NK-92 treated with Interleukin-12 subunit alpha and Interleukin-12 subunit beta, amount 100 ng/mL, for 24 hours (cell line): Measurements from ENCODE around the gene CDYL2.
"Not testable (repeated sequence)": the region's sequence is repeated elsewhere in the genome, so short reads cannot be mapped to it uniquely, and the experiment has no call there.

Experiments
- DNase-seq: peaks from one replicate; lab custom pipeline; 2025; lab: John Stamatoyannopoulos, UW

CDYL2 gene

DNA sequence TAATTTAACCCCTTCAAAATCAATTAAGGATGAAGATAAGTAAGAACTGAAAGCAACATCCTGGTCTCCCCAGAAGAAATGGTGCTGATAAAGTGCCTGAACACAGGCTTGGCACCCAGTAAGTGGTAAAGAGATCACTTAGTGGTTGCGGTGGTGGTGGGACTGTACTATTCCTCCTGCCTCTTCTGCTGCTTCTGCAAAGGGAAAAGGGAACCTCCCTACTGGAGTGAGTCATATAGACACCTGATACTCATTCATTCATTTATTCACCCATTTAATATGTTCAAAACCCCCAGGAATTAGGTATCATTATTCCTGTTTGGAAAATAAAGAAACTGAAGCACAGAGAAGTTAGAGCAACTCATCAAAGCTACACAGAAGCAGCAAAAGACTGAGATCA, 60.6 kb downstream of the CDYL2 start:
- no peak for DNase-seq

GRCh38 chr16:80743273-80743672, 61.1 kb downstream of the CDYL2 start:
- DNase-seq = peak; percentile 13

- DNase-seq = no peak
Observed at GRCh38 chr16:80742331-80742730, 62.1 kb downstream of the CDYL2 start.

- DNase-seq = no peak
Observed at GRCh38 chr16:80741724-80742123, 62.7 kb downstream of the CDYL2 start.

- no peak for DNase-seq
Observed at GRCh38 chr16:80739523-80739922, 64.9 kb downstream of the CDYL2 start.

GRCh38 chr16:80738521-80738920, 65.9 kb downstream of the CDYL2 start:
- no peak for DNase-seq

DNA sequence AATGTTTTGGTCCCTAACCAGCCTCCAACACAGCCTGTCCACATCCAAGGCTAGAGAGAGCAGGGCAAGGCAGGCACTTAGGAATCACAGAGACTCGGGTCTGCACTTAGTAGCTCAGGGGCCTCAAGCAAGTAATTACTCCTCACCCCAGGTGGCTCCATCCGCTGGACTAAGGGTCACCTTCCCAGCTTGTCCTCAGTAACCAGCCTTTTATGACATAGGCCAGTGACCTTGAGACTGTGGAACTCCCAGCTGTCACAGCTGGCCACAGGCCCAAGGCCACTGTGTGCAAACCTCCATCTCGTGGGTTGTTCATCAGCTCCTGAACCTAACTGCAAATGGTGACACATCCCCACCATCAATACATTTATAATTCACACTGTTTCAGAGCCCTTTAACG, 68.6 kb downstream of the CDYL2 start:
- DNase-seq = no peak

DNA sequence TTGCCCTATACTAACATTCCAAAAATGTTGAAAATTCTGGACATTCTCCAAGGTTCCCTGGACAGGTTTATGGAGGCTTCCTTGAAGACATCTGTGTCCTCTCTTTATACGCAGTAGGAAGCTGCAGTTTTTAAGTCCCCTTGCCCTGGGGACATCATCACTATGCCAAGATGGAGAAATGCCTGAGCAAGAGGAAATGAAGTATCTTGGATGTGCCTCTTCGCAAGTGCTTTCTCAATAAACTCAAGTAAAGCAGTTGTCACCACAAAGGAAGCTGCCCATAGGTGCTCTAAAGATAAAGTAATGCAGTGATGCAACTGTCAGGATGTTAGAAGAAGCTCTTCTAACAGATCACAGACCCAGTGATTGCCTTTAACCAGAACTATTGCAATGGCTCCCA, 71.0 kb downstream of the CDYL2 start:
- no peak for DNase-seq

DNA sequence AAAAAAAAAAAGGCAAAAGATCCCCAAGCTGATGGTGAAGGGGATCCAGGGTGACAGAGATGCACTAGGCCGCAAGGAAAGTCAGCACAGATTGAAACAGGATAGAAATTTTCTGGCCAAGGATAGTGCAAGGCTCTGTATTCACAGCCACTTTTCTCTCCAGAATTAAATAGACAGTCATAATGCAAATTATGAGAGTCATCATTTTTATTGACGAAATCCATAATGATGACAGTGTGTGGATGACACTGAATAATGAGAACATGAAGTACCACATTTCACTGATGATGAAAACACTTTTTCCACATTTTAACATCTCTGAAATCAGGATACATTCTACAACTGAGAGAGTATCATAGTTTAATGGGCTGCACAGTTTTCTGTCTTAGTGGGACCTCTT, 72.5 kb downstream of the CDYL2 start:
- DNase-seq = no peak

GRCh38 chr16:80727066-80727763, 77.2 kb downstream of the CDYL2 start:
- not testable (repeated sequence) for DNase-seq

GRCh38 chr16:80725566-80726162, 78.7 kb downstream of the CDYL2 start:
- no peak for DNase-seq

- DNase-seq = no peak
Observed at GRCh38 chr16:80723981-80724380, 80.4 kb downstream of the CDYL2 start.

GRCh38 chr16:80723091-80723490, 81.3 kb downstream of the CDYL2 start:
- no peak for DNase-seq

DNA sequence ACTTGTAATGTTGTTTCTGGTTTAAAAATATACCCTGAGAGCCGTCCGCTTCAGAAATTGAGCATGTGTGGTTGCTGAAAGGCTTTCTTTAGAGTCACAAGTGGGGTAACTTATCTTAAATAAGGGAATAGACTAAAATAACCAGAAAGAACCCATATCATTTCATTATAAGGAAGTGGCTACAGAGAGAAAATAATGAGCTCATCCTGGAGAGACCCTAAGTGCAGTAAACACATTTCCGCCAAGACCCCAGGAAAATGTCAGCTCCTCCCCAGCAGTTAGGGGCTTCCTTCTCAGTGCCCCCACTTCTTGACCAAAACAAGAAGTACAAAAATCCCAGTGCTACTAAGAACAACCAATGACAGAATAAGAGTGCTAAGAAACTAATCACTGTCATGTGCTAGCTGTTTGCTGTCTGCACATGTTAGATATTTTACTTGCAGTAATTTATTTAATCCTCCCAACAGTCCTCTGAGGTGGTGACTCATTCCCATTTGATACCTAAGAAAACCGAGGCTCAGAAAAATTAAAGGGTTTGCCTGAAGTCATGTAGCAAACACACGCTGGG, 83.5 kb downstream of the CDYL2 start:
- no peak for DNase-seq

- DNase-seq = no peak
Observed at GRCh38 chr16:80719573-80719972, 84.8 kb downstream of the CDYL2 start.

DNA sequence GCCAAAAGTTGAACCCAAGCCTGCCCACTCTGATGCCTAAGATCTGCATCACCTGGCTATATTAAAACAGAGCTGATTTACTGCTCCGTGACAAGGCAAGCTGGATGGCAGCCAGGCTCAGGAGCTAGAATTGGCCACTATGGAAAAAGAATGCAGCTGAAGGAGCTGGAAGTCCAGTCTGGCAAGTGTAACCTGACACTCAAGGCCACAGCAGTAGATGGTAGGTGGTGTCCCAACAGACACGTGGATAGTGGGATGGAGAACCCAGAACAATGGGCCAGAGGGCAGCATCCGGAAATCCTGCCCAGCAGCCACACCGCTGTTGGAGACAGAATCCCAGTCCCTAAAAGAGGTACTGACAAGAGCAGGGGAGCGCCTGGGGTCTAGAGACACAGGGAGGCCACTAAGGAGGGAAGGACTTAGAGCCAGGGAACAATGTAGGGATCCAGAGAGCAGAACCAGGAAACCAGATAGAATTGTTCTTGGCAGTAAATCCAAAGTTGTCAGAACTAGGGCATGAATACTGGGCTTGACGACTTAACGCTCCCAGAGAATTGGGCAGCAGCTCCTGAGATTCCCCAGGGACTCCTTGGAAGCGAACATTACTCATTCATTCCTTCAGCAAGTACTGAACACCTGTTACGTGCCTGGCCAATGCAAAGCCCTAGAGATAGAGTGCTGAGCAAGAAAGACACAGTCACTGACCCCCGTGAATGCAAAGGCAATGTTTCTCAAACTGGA, 85.7 kb downstream of the CDYL2 start:
- no peak for DNase-seq

DNA sequence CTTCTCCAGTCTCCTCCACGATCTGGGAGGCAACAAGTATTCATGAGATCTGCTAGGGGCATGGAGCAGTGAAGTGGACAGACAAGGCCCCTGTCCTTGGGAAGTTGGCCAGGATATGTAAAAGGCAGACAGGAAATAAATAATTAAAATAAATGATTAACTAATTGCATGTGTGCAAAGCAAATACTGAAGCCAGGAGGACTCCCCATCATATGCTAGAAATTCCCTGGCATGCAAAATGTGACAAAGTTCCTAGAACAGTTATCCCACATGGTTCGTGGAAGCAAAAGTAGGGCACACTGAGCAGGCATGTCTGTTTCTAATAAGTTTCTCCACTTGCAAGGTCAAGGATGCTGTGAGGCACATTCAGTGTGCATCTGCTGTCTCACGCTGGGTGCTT, 86.8 kb downstream of the CDYL2 start:
- DNase-seq = no peak

GRCh38 chr16:80716564-80717139, 87.7 kb downstream of the CDYL2 start:
- DNase-seq = no peak

- DNase-seq = no peak
Observed at GRCh38 chr16:80711406-80711805, 93.0 kb downstream of the CDYL2 start.

DNA sequence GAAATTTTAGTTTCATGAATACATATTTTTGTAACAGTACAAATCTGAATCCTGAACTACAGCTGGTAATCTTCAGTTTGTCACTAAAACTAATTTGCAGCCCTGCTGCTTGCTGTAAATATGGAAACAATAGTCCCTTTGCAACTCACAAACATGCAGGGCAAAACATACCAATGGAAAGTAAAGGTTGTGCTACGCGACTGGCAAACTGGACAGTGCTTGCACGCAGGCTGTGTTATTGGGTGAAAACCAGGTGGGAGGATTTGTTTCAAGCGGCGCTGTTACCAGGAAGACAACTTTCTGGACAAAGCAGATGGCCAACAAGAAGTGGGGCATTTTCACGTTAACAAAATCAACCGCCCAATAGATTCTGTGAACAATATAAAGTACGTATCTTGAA, 93.5 kb downstream of the CDYL2 start:
- no peak for DNase-seq

DNA sequence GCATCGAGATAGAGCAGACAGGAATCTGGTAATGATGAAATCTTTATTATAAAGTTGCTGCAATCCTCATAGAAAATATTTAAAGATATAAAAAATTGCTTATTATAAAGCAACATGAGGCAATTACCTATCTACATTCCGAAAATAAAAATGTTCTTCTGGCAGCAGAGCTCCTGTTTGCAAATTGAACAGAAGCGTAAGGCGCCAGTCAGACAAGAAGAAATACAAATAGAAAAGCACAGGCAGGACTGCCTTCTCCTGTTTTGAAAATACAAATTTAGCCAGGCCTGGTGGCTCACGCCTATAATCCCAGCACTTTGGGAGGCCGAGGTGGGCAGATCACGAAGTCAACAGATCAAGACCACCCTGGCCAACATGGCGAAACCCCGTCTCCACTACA, 95.6 kb downstream of the CDYL2 start:
- no peak for DNase-seq

GRCh38 chr16:80707686-80708085, 96.7 kb downstream of the CDYL2 start:
- no peak for DNase-seq

GRCh38 chr16:80705596-80705995, 98.8 kb downstream of the CDYL2 start:
- no peak for DNase-seq
